Measurements from ENCODE around the gene ANKS3. TPM values are rescaled to one million over a fixed set of nuclear protein-coding genes. Genes with fewer than 3 reads are reported as not detected.

The ANKS3 gene
- total and polyA plus RNA-seq, 2 experiments from 2014 or later, result 35.2 to 40.3 TPM

GRCh38 chr16:4733211-4733742 lies 794 bp downstream of the ANKS3 start:
- TF ChIP-seq, protein P1, sequence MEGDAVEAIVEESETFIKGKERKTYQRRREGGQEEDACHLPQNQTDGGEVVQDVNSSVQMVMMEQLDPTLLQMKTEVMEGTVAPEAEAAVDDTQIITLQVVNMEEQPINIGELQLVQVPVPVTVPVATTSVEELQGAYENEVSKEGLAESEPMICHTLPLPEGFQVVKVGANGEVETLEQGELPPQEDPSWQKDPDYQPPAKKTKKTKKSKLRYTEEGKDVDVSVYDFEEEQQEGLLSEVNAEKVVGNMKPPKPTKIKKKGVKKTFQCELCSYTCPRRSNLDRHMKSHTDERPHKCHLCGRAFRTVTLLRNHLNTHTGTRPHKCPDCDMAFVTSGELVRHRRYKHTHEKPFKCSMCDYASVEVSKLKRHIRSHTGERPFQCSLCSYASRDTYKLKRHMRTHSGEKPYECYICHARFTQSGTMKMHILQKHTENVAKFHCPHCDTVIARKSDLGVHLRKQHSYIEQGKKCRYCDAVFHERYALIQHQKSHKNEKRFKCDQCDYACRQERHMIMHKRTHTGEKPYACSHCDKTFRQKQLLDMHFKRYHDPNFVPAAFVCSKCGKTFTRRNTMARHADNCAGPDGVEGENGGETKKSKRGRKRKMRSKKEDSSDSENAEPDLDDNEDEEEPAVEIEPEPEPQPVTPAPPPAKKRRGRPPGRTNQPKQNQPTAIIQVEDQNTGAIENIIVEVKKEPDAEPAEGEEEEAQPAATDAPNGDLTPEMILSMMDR (IDR thresholded peaks at IDR 0.05; ENCODE audit: low read depth, low read length), result no peak
- H3K27ac ChIP-seq, result no peak overlapping the region
- no peaks in the 10 kb centered on the region for H3K4me1 ChIP-seq (ENCODE audit: low read depth)
- DNase-seq (ENCODE audit: low read depth in 1 of 2, low spot score in 1 of 2), result no peak
- H3K27me3 ChIP-seq, result no peaks in the 10 kb centered on the region
- no peaks in the 10 kb centered on the region for H3K9me3 ChIP-seq (ENCODE audit: low read depth)
- H3K4me3 ChIP-seq, result peak overlapping the region; percentile 70
- peaks cover 2% of the 10 kb centered on the region for H3K36me3 ChIP-seq

DNA sequence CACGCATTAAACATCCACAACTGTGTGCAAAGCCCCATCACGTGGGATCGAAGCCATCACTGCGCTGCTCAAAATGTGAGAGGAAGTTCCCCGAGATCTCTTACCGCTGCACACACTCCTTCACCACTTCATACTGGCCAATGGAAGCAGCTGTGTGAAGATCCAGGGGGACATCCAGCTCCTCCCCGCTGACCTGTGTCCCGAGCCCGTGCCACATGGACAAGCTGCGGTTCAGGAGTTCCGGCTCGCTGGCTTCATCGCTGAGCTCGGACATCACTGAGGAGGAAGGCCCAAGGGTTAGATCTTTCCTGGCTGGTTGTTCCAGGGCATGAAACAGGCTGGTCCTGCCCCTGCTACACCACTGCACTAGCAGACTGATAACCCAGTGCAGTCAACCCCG lies 4.2 kb downstream of the ANKS3 start:
- Histone ChIP-seq H3K27ac (no peak overlapping the region), H3K27me3 (no peaks in the 10 kb centered on the region), H3K4me3 (no peak overlapping the region), H3K9me3 (ENCODE audit: low read depth) (no peaks in the 10 kb centered on the region), H3K4me1 (ENCODE audit: low read depth) (no peaks in the 10 kb centered on the region), H3K36me3 (peaks cover 8% of the 10 kb centered on the region)
- TF ChIP-seq, protein P1 (IDR thresholded peaks at IDR 0.05; ENCODE audit: low read depth, low read length), result no peak
- no peak for DNase-seq (ENCODE audit: low read depth in 1 of 2, low spot score in 1 of 2)

- Histone ChIP-seq H3K36me3 (peaks cover 12% of the 10 kb centered on the region), H3K4me3 (no peak overlapping the region), H3K27me3 (no peaks in the 10 kb centered on the region), H3K9me3 (ENCODE audit: low read depth) (no peaks in the 10 kb centered on the region), H3K4me1 (ENCODE audit: low read depth) (no peaks in the 10 kb centered on the region), H3K27ac (no peak overlapping the region)
- DNase-seq (ENCODE audit: low read depth in 1 of 2, low spot score in 1 of 2), result no peak
- TF ChIP-seq, protein P1 (IDR thresholded peaks at IDR 0.05; ENCODE audit: low read depth, low read length), result no peak
These were observed 5.4 kb downstream of the ANKS3 start for GRCh38 chr16:4728676-4729075.

- H3K4me1 ChIP-seq (ENCODE audit: low read depth), result no peaks in the 10 kb centered on the region
- peaks cover 12% of the 10 kb centered on the region for H3K36me3 ChIP-seq
- H3K27me3 ChIP-seq, result no peaks in the 10 kb centered on the region
- DNase-seq (ENCODE audit: low read depth in 1 of 2, low spot score in 1 of 2), result no peak
- TF ChIP-seq, protein P1 (IDR thresholded peaks at IDR 0.05; ENCODE audit: low read depth, low read length), result no peak
- no peaks in the 10 kb centered on the region for H3K9me3 ChIP-seq (ENCODE audit: low read depth)
- H3K4me3 ChIP-seq, result no peak overlapping the region
- H3K27ac ChIP-seq, result no peak overlapping the region
These were observed 7.5 kb downstream of the ANKS3 start for GRCh38 chr16:4726616-4727015.

DNA sequence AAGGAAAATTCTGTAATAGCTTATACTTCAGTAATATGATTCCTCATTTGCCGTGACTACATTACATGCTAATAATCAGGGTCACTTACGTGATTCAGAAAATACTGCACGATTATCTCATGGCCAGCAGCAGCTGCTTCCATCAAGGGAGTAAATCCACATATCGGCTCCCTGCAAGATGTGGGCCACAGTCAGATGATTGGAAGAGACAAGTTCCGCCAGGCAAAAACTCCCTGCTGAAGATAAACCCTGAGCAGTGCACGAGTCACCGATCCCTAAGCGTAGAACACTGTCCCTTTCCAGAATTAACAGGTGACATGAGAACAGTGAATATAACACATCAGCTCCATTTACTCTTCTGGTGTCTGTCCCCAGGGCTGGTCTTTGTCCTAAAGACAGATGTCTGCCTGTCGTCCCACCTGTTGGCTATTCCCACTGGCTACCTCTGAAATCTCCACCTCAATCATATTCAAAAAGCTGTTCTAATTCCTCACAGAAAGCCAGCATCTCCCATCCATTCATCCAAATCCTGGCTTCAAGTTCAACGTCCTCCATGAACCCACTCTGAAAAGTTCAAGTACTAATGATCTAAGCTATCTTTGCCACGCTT lies 9.3 kb downstream of the ANKS3 start:
- no peak overlapping the region for H3K4me3 ChIP-seq
- no peak for DNase-seq (ENCODE audit: low read depth in 1 of 2, low spot score in 1 of 2)
- TF ChIP-seq, protein P1 (IDR thresholded peaks at IDR 0.05; ENCODE audit: low read depth, low read length), result no peak
- peaks cover 12% of the 10 kb centered on the region for H3K36me3 ChIP-seq
- no peak overlapping the region for H3K27ac ChIP-seq
- H3K27me3 ChIP-seq, result no peaks in the 10 kb centered on the region
- H3K4me1 ChIP-seq (ENCODE audit: low read depth), result no peaks in the 10 kb centered on the region
- no peaks in the 10 kb centered on the region for H3K9me3 ChIP-seq (ENCODE audit: low read depth)

Data from cardiac muscle cell (in vitro differentiated cells and primary cell).